GM18508 (cell line): ENCODE data around the gene RNASET2.
"Not testable (repeated sequence)": the region's sequence is repeated elsewhere in the genome, so short reads cannot be mapped to it uniquely, and the experiment has no call there.

Experiments used
- ATAC-seq: cut with Tn5 transposase; IDR thresholded peaks from one replicate; pipeline ENCODE4 v1.9.1; 2021; ENCODE audit warnings: moderate number of reproducible peaks; ENCODE audit not compliant: insufficient read depth, unreplicated experiment

RNASET2 gene

DNA sequence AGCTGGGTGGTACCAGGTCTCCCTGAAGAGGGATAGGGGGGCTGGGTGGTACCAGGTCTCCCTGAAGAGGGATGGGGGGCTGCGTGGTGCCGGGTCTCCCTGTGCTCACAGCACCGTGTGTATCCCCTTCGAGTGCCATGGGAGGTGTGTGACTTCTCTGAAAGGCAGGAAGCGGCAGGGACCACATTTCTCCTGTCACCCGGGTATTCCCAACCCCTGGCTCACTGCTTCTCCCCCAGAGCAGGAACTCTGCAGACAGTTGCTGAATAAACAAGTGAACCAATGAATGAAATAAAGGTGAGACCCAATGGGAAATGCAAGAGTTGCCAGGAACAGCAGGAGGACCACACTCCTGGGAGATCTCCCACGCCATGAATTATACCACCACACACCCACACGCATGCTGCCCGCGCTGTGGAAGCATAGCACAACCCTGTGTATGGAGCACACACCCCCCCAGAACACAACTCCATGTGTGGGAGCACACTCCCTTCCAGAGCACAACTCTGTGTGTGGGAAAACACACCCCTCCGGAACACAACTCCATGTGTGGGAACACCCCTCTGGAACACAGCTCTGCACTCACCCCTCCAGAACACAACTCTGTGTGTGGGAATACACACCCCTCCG is 50.7 kb downstream of the RNASET2 start:
- ATAC-seq, result no peak

DNA sequence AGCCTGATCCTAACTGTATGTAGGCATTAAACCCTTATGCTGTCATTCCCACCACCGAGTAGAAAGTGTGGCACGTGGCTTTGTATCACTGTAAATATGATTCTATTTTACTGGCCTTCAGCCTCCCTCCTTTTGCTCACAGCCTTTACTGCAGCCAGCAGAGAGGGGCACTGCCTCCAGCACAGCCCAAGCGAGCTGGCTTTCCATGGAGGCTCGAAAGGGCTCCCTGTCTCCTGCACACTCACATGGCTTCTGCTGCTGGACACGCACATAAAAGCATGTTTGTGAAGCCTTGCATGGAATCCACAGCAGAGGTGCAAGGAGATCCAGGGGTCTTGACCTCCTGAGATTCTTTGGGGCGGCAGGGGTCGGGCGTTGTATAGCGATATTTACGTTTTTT is 51.3 kb downstream of the RNASET2 start:
- ATAC-seq, result no peak

- no peak for ATAC-seq
Measured at GRCh38 chr6:166904101-166904746, 52.1 kb downstream of the RNASET2 start.

DNA sequence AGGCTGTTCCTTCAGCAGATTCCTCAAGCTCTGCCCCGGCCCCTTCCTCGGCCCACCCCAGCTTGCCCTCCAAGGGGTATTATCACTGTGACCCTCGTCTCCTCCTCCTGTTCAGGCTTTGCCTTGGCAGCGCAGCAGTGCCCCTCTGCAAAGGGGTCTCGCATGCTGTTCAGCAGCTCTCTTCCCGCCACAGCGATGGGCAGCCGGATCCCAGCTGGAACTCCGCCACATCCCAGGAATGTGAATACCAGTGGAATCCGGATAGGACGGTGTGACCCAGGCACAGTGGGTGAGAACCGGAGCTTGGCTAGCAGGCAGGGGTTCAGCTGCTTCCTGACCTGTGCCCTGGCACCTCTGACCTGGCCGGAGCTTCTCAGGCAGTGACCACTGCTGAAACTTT is 52.9 kb downstream of the RNASET2 start:
- ATAC-seq, result no peak

DNA sequence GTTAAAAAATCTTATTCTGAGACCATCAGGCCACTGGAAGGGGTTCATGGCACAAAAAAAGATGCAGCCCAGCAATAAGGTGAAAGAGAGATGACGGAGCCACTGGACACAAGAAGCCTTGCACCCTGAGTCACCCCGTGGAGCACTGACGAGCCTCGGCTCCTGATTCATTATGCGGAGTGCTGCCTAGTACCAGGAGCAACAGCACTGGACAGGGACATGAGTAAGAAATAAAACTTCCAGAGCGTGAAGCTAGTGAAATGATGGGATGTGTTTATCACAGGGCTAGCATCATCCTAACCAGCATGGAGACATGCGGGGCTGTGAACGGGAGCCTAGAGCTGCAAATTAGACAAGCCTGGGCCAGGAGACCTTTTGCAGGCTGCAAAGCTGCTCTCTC is 53.3 kb downstream of the RNASET2 start:
- no peak for ATAC-seq

DNA sequence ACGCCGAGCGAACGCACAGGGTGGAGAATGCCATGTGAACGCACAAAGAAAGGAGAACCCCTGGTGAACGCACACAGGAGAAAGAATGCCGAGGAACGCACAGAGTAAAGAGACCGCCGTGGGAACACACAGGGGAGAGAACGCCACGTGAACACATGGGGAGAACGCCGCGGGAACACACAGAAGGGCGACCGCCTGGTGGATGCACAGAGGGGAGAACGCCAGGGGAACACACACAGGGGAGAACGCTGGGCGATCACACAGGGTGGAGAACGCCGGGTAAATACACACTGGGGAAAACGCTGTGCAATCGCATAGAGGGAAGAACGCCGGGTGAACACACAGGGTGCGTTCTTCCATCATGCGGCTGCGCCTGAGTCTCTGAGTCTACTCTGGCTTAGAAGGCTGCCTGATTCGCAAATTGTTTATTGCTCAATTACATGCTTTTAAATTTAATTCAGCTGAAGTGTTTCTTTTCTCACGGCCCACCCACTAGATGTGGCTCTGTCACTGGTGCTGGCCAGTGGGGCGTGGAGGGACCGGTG is 54.1 kb downstream of the RNASET2 start:
- no peak for ATAC-seq

- ATAC-seq, result no peak
Measured at GRCh38 chr6:166901626-166902025, 54.7 kb downstream of the RNASET2 start.

GRCh38 chr6:166900956-166901607 is 55.3 kb downstream of the RNASET2 start:
- no peak for ATAC-seq

DNA sequence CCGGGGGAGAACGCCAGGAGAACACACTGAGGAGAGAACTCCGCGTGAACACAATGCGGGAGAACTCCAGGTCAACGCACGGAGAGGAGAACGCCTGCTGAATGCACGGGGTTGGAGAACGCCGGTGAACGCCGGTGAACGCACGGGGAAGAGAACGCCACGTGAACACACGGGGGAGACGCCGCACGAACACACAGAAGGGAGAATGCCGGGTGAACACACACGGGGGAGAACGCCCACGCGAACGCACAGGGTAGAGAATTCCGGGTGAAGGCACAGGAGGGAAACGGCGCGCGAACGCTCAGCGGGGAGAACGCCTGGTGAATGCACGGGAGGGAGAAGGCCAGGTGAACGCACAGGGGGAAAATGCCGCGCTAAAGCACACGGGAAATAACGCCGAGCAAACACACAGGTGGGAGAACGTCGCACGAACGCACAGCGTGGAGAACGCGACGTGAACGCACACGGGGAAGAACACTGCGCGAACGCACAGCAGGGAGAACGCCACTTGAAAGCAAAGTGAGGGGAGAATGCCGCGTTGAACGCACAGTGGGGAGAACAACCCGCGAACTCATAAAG is 56.1 kb downstream of the RNASET2 start:
- no peak for ATAC-seq

DNA sequence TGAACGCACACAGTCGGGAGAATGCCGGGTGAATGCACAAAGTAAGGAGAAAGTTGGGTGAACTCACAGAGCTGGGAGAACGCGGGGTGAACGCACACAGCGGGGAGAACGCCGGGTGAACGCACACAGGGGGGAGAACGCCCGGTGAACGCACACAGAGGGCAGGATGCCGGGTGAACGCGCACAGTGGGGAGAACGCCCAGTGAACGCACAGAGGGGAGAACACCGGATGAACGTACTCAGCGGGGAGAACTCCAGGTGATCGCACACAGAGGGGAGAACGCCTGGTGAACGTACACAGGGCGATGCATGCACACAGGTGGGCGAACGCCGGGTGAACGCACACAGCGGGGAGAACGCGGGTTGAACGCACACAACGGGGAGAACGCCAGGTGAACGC is 57.4 kb downstream of the RNASET2 start:
- ATAC-seq, result no peak

DNA sequence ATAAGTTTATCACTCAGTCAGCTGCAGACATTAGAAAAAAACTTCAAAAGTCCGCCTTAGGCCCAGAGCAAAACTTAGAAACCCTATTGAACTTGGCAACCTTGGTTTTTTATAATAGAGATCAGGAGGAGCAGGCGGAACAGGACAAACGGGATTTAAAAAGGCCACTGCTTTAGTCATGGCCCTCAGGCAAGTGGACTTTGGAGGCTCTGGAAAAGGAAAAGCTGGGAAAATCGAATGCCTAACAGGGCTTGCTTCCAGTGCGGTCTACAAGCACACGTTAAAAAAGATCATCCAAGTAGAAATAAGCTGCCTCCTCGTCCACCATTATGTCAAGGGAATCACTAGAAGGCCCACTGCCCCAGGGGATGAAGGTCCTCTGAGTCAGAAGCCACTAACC is 61.7 kb downstream of the RNASET2 start:
- ATAC-seq, result not testable (repeated sequence)

GRCh38 chr6:166892472-166892871 is 63.9 kb downstream of the RNASET2 start:
- ATAC-seq, result not testable (repeated sequence)

GRCh38 chr6:166886773-166887172 is 69.6 kb downstream of the RNASET2 start:
- not testable (repeated sequence) for ATAC-seq

DNA sequence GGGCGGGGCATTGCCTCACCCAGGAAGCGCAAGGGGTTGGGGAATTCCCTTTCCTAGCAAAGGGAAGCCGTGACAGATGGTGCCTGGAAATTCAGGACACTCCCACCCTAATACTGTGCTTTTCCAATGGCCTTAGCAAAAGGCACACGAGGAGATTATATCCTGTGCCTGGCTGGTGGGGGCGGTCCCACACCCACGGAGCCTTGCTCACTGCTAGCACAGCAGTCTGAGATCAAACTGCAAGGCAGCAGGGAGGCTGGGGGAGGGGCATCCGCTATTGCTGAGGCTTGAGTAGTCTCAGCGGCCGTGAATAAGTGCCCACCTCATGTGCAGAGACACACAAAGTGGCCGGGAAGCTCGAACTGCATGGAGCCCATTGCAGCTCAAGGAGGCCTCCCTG is 71.4 kb downstream of the RNASET2 start:
- not testable (repeated sequence) for ATAC-seq

- no peak for ATAC-seq
Measured at GRCh38 chr6:166879594-166879993, 76.8 kb downstream of the RNASET2 start.
